Measurements from ENCODE around the gene TRMT1. TPM values are rescaled to one million over a fixed set of nuclear protein-coding genes. Genes with fewer than 3 reads are reported as not detected.

TRMT1 gene
- total and polyA plus RNA-seq, 2 donors (not counting 1 experiment from before 2014, with no cell fraction given) = 12.2 to 20.3 TPM

DNA sequence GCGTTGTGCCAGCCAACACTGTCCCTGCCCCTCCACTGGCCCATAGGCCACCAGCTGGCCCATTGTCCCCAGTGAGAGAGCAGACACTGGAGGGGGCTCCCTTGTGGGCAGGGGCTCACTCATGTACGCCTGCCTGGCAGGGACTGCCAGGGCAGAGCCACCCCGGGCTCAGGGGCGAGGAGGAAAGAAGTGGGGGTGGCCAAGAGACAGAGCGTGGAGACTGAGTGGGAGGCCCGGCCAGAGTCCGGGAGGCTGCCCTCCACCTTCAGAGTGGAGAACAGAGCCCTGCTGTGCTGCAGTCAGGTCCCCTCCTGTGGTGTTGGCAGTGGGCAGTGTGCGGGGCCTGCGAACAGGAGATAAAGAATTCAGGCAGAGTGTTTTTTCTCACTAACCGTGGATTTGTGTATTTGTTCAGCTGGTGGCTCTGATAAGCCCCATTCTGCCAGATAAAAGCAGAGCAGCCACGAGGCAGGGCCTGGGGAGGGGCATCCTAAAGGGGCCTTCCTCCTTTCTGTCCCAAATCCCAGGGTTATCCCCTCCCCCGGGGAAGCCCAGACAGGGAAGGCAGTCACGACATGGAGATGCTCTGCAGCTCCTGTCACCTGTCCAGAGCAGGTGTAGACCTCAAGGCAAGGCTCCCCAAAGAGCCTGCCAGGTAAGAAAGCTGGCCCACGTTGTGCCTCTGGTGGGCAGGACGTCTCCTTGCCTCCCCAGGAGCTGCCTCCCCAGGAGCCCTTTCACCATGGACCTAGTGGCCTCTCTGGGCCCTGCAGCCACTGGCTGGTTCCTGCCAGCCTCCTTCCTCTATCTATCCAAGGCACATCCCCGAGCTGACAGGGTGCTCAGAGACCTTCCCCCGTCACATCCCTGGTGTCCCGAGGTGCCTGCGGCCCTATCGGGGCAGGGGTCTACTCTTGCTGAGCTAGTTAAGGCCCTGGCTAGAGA is 46.9 kb downstream of the TRMT1 start:
- peaks cover 16% of the 10 kb centered on the region for H3K36me3 ChIP-seq (ENCODE audit: control insufficient read depth, insufficient read depth, low read length)
- H4K20me1 ChIP-seq (ENCODE audit: control insufficient read depth, extremely low read depth, insufficient read depth, low read length) = no peaks in the 10 kb centered on the region
- DNase-seq (ENCODE audit: low read depth in 2 of 2) = peak in 1 of 2 donors; percentile 37
- H3K4me2 ChIP-seq (ENCODE audit: extremely low read depth, insufficient read depth, low read length) = peak overlapping the region; percentile 25
- H3K27me3 ChIP-seq (ENCODE audit: control insufficient read depth, insufficient read depth, low read length) = no peaks in the 10 kb centered on the region
- H3K9me3 ChIP-seq (ENCODE audit: control insufficient read depth, insufficient read depth, low read depth, low read length) = no peaks in the 10 kb centered on the region
- peaks cover 68% of the 10 kb centered on the region for H3K79me2 ChIP-seq (ENCODE audit: control insufficient read depth, insufficient read depth, low read length)
- no peak overlapping the region for H2AFZ ChIP-seq (ENCODE audit: low read length)
- peak overlapping the region; percentile 44 for H3K27ac ChIP-seq (ENCODE audit: insufficient read depth, low read length)
- H3K4me1 ChIP-seq (ENCODE audit: control insufficient read depth, extremely low read depth, insufficient read depth, low read length) = peaks cover 6% of the 10 kb centered on the region
- peak overlapping the region; percentile 30 for H3K9ac ChIP-seq (ENCODE audit: insufficient read depth, low read length)
- H3K4me3 ChIP-seq (replicated peaks in 1 of 4; ENCODE audit: control extremely low read depth in 1 of 4, insufficient read depth in 1 of 4, low read depth in 3 of 4, low read length in 4 of 4) = no peak overlapping the region
- TF ChIP-seq, protein P1, sequence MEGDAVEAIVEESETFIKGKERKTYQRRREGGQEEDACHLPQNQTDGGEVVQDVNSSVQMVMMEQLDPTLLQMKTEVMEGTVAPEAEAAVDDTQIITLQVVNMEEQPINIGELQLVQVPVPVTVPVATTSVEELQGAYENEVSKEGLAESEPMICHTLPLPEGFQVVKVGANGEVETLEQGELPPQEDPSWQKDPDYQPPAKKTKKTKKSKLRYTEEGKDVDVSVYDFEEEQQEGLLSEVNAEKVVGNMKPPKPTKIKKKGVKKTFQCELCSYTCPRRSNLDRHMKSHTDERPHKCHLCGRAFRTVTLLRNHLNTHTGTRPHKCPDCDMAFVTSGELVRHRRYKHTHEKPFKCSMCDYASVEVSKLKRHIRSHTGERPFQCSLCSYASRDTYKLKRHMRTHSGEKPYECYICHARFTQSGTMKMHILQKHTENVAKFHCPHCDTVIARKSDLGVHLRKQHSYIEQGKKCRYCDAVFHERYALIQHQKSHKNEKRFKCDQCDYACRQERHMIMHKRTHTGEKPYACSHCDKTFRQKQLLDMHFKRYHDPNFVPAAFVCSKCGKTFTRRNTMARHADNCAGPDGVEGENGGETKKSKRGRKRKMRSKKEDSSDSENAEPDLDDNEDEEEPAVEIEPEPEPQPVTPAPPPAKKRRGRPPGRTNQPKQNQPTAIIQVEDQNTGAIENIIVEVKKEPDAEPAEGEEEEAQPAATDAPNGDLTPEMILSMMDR (conservative IDR thresholded peaks at IDR 0.05 in 1 of 2, IDR thresholded peaks at IDR 0.05 in 1 of 2; ENCODE audit: low read depth in 1 of 2, low read length in 2 of 2) = no peak

GRCh38 chr19:13068085-13068846 is 48.3 kb downstream of the TRMT1 start:
- H2AFZ ChIP-seq (ENCODE audit: low read length) = no peak overlapping the region
- H3K36me3 ChIP-seq (ENCODE audit: control insufficient read depth, insufficient read depth, low read length) = peaks cover 18% of the 10 kb centered on the region
- no peak for DNase-seq (ENCODE audit: low read depth in 2 of 2)
- H3K4me3 ChIP-seq (replicated peaks in 1 of 4; ENCODE audit: control extremely low read depth in 1 of 4, insufficient read depth in 1 of 4, low read depth in 3 of 4, low read length in 4 of 4) = no peak overlapping the region
- H3K79me2 ChIP-seq (ENCODE audit: control insufficient read depth, insufficient read depth, low read length) = peaks cover 81% of the 10 kb centered on the region
- H4K20me1 ChIP-seq (ENCODE audit: control insufficient read depth, extremely low read depth, insufficient read depth, low read length) = no peaks in the 10 kb centered on the region
- no peaks in the 10 kb centered on the region for H3K9me3 ChIP-seq (ENCODE audit: control insufficient read depth, insufficient read depth, low read depth, low read length)
- H3K4me2 ChIP-seq (ENCODE audit: extremely low read depth, insufficient read depth, low read length) = no peak overlapping the region
- TF ChIP-seq, protein P1 (conservative IDR thresholded peaks at IDR 0.05 in 1 of 2, IDR thresholded peaks at IDR 0.05 in 1 of 2; ENCODE audit: low read depth in 1 of 2, low read length in 2 of 2) = no peak
- TF ChIP-seq EZH2 (IDR thresholded peaks at IDR 0.05; ENCODE audit: low read length, missing control alignments) = no peak
- no peak overlapping the region for H3K9ac ChIP-seq (ENCODE audit: insufficient read depth, low read length)
- peaks cover 12% of the 10 kb centered on the region for H3K4me1 ChIP-seq (ENCODE audit: control insufficient read depth, extremely low read depth, insufficient read depth, low read length)
- no peaks in the 10 kb centered on the region for H3K27me3 ChIP-seq (ENCODE audit: control insufficient read depth, insufficient read depth, low read length)
- no peak overlapping the region for H3K27ac ChIP-seq (ENCODE audit: insufficient read depth, low read length)

All from fibroblast of lung (primary cell).